Activated CD4-positive, alpha-beta T cell treated with anti-CD3 and anti-CD28 coated beads for 36 hours (primary cell): ENCODE data around the gene KLHL29. TPM values are rescaled to one million over a fixed set of nuclear protein-coding genes. Genes with fewer than 3 reads are reported as not detected.

Source experiments
- ATAC-seq: fragments of 200-7000 bp; cut with Tn5 transposase; one replicate; pipeline ENCODE4 v1.10.0; 2021; ENCODE audit warnings: mild to moderate bottlenecking, moderate library complexity
- CTCF ChIA-PET: fragments of 350-600 bp; sonication (Branson Sonifier 250); formaldehyde crosslinking; loops from one replicate; lab custom pipeline; 2021; ENCODE audit warnings: antibody characterized with exemption; lab: Charles Lee
- POLR2A ChIA-PET: fragments of 350-600 bp; sonication (Branson Sonifier 250); formaldehyde crosslinking; loops from one replicate; lab custom pipeline; 2021; ENCODE audit warnings: antibody characterized with exemption, inconsistent platforms; lab: Charles Lee
- DNase-seq: peaks from one replicate; pipeline ENCODE4 v3.0.0-alpha.2; 2020
- H3K27ac Mint-ChIP-seq: one replicate; pipeline ENCODE4 v1.8.0; 2021; ENCODE audit warnings: mixed read lengths
- H3K27me3 Mint-ChIP-seq: one replicate; pipeline ENCODE4 v1.8.0; 2021; ENCODE audit warnings: mixed read lengths
- H3K36me3 Mint-ChIP-seq: one replicate; pipeline ENCODE4 v1.8.0; 2021; ENCODE audit warnings: low read depth, mixed read lengths
- H3K4me1 Mint-ChIP-seq: one replicate; pipeline ENCODE4 v1.8.0; 2021; ENCODE audit warnings: mixed read lengths
- H3K4me3 Mint-ChIP-seq: one replicate; pipeline ENCODE4 v1.8.0; 2021; ENCODE audit warnings: mild to moderate bottlenecking, moderate library complexity, mixed read lengths
- H3K9me3 Mint-ChIP-seq: one replicate; pipeline ENCODE4 v1.8.0; 2021; ENCODE audit warnings: low read depth, mixed read lengths
- intact Hi-C, 2 experiments: fragments of 100-400 bp; cut with DNase I in 1 of 2; cut with micrococcal nuclease in 1 of 2; formaldehyde crosslinking; loops; one replicate each; pipeline versions ENCODE4 v1.14.2 to v1.15.1; 2022 to 2024; cut with DNase I, micrococcal nuclease
- total RNA-seq, 2 experiments: library from RNA; stranded (reverse); gene quantifications; one replicate each; pipeline ENCODE4 v1.2.3, GENCODE V29; 2021

Gene KLHL29
- total RNA-seq, 2 experiments from 2014 or later: 1.7 to 2.0 TPM

GRCh38 chr2:23697256-23698075, 312.5 kb downstream of the KLHL29 start:
- no peaks in the 10 kb centered on the region for H3K27me3 Mint-ChIP-seq
- ATAC-seq (no peak), DNase-seq (peak; percentile 2)
- intact Hi-C loops: no loop called here
- peaks cover 5% of the 10 kb centered on the region for H3K36me3 Mint-ChIP-seq
- ChIA-PET CTCF (no interaction called here), POLR2A (no interaction called here)
- no peak overlapping the region for H3K27ac Mint-ChIP-seq
- H3K4me1 Mint-ChIP-seq: no peaks in the 10 kb centered on the region
- no peak overlapping the region for H3K4me3 Mint-ChIP-seq
- no peaks in the 10 kb centered on the region for H3K9me3 Mint-ChIP-seq

- Mint-ChIP-seq H3K27ac (no peak overlapping the region), H3K36me3 (peaks cover 5% of the 10 kb centered on the region), H3K27me3 (no peaks in the 10 kb centered on the region), H3K9me3 (no peaks in the 10 kb centered on the region), H3K4me3 (no peak overlapping the region), H3K4me1 (no peaks in the 10 kb centered on the region)
- DNase-seq (no peak), ATAC-seq (no peak)
- POLR2A ChIA-PET: no interaction called here
- intact Hi-C loops: no loop called here
- CTCF ChIA-PET: no interaction called here
Observed at GRCh38 chr2:23698116-23698693, 313.2 kb downstream of the KLHL29 start.

- H3K27ac Mint-ChIP-seq: no peak overlapping the region
- H3K36me3 Mint-ChIP-seq: peaks cover 5% of the 10 kb centered on the region
- no peak for ATAC-seq
- ChIA-PET POLR2A (no interaction called here), CTCF (interaction anchor here (0.7 kb wide), 1 partner anchor 169 kb away, joined by 4 read pairs; no protein-coding TSS in a partner anchor)
- intact Hi-C loops: no loop called here
- no peaks in the 10 kb centered on the region for H3K27me3 Mint-ChIP-seq
- H3K9me3 Mint-ChIP-seq: no peaks in the 10 kb centered on the region
- peak; percentile 2 for DNase-seq
- no peak overlapping the region for H3K4me3 Mint-ChIP-seq
- no peaks in the 10 kb centered on the region for H3K4me1 Mint-ChIP-seq
Observed at GRCh38 chr2:23698721-23699579, 314.0 kb downstream of the KLHL29 start.

GRCh38 chr2:23699580-23699925, 314.6 kb downstream of the KLHL29 start:
- DNase-seq: no peak
- peaks cover 5% of the 10 kb centered on the region for H3K36me3 Mint-ChIP-seq
- no peaks in the 10 kb centered on the region for H3K4me1 Mint-ChIP-seq
- H3K9me3 Mint-ChIP-seq: no peaks in the 10 kb centered on the region
- ChIA-PET CTCF (interaction anchor here (0.7 kb wide), 1 partner anchor 168 kb away, joined by 4 read pairs; no protein-coding TSS in a partner anchor), POLR2A (no interaction called here)
- H3K27ac Mint-ChIP-seq: no peak overlapping the region
- no peak for ATAC-seq
- intact Hi-C loops: no loop called here
- H3K4me3 Mint-ChIP-seq: no peak overlapping the region
- no peaks in the 10 kb centered on the region for H3K27me3 Mint-ChIP-seq

GRCh38 chr2:23700627-23701026, 315.6 kb downstream of the KLHL29 start:
- Mint-ChIP-seq H3K27ac (no peak overlapping the region), H3K9me3 (no peaks in the 10 kb centered on the region), H3K4me3 (no peak overlapping the region), H3K4me1 (no peaks in the 10 kb centered on the region), H3K36me3 (peaks cover 5% of the 10 kb centered on the region), H3K27me3 (no peaks in the 10 kb centered on the region)
- ChIA-PET CTCF (no interaction called here), POLR2A (no interaction called here)
- intact Hi-C loops: no loop called here
- ATAC-seq (no peak), DNase-seq (no peak)

GRCh38 chr2:23703037-23703582, 318.1 kb downstream of the KLHL29 start:
- ChIA-PET CTCF (no interaction called here), POLR2A (no interaction called here)
- Mint-ChIP-seq H3K36me3 (peaks cover 7% of the 10 kb centered on the region), H3K9me3 (no peaks in the 10 kb centered on the region), H3K4me1 (no peaks in the 10 kb centered on the region), H3K27ac (no peak overlapping the region), H3K27me3 (no peaks in the 10 kb centered on the region), H3K4me3 (no peak overlapping the region)
- intact Hi-C loops: no loop called here
- DNase-seq: no peak
- no peak for ATAC-seq

- ATAC-seq: no peak
- no peaks in the 10 kb centered on the region for H3K4me1 Mint-ChIP-seq
- H3K9me3 Mint-ChIP-seq: no peaks in the 10 kb centered on the region
- ChIA-PET POLR2A (no interaction called here), CTCF (no interaction called here)
- intact Hi-C loops: no loop called here
- no peak overlapping the region for H3K27ac Mint-ChIP-seq
- no peak overlapping the region for H3K4me3 Mint-ChIP-seq
- peak; percentile 2 for DNase-seq
- H3K36me3 Mint-ChIP-seq: peaks cover 7% of the 10 kb centered on the region
- no peaks in the 10 kb centered on the region for H3K27me3 Mint-ChIP-seq
Observed at GRCh38 chr2:23703583-23704385, 318.8 kb downstream of the KLHL29 start.

- ATAC-seq (no peak), DNase-seq (peak; percentile 2)
- peaks cover 5% of the 10 kb centered on the region for H3K36me3 Mint-ChIP-seq
- POLR2A ChIA-PET: no interaction called here
- H3K4me3 Mint-ChIP-seq: no peak overlapping the region
- no peaks in the 10 kb centered on the region for H3K27me3 Mint-ChIP-seq
- H3K27ac Mint-ChIP-seq: no peak overlapping the region
- no peaks in the 10 kb centered on the region for H3K9me3 Mint-ChIP-seq
- intact Hi-C loops: no loop called here
- CTCF ChIA-PET: no interaction called here
- no peaks in the 10 kb centered on the region for H3K4me1 Mint-ChIP-seq
Observed at GRCh38 chr2:23705771-23706612, 321.0 kb downstream of the KLHL29 start.

GRCh38 chr2:23706613-23707078, 321.7 kb downstream of the KLHL29 start:
- Mint-ChIP-seq H3K4me3 (no peak overlapping the region), H3K27me3 (no peaks in the 10 kb centered on the region), H3K36me3 (peaks cover 5% of the 10 kb centered on the region), H3K9me3 (no peaks in the 10 kb centered on the region), H3K4me1 (no peaks in the 10 kb centered on the region), H3K27ac (no peak overlapping the region)
- intact Hi-C loops: no loop called here
- ChIA-PET CTCF (no interaction called here), POLR2A (interaction anchor here (1.0 kb wide), 1 partner anchor 9 kb away, joined by 4 read pairs; no protein-coding TSS in a partner anchor)
- no peak for ATAC-seq
- no peak for DNase-seq

GRCh38 chr2:23707096-23707495, 322.1 kb downstream of the KLHL29 start:
- Mint-ChIP-seq H3K9me3 (no peaks in the 10 kb centered on the region), H3K27ac (no peak overlapping the region), H3K4me1 (no peaks in the 10 kb centered on the region), H3K27me3 (no peaks in the 10 kb centered on the region), H3K36me3 (peaks cover 5% of the 10 kb centered on the region), H3K4me3 (no peak overlapping the region)
- ChIA-PET CTCF (no interaction called here), POLR2A (interaction anchor here (1.0 kb wide), 1 partner anchor 9 kb away, joined by 4 read pairs; no protein-coding TSS in a partner anchor)
- no peak for ATAC-seq
- intact Hi-C loops: no loop called here
- DNase-seq: no peak
